ENCODE data around the gene SV2C.
A peak's percentile ranks its signal among the peaks of the same experiment; 100 is the strongest.
"Not testable (repeated sequence)": the region's sequence is repeated elsewhere in the genome, so short reads cannot be mapped to it uniquely, and the experiment has no call there.

SV2C gene

GRCh38 chr5:76345582-76345981, 262.4 kb downstream of the SV2C start:
- Mint-ChIP-seq H3K27ac (no peak overlapping the region), H3K36me3 (peaks cover 3% of the 10 kb centered on the region), H3K4me3 (no peak overlapping the region), H3K27me3 (no peaks in the 10 kb centered on the region), H3K9me3 (ENCODE audit: low read depth) (no peaks in the 10 kb centered on the region), H3K4me1 (ENCODE audit: low read depth) (peaks cover 8% of the 10 kb centered on the region)

DNA sequence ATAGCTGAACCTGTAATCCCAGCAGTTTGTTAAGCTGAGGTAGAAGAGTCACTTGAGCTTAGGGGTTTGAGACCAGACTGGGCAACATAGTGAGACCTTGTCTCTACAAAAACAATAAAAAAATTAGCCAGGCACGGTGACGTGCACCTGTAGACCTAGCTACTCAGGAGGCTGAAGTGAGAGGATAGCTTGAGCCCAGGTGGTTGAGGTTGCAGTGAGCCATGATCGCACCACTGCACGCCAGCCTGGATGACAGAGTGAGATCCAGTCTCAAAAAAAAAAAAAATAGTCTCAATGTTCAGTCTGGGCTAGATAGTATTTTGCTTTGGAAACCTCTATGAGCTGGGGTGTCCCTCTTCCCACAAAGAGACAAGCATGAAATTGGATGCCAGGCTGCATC, 268.0 kb downstream of the SV2C start:
- no peak overlapping the region for H3K4me3 Mint-ChIP-seq
- no peaks in the 10 kb centered on the region for H3K27me3 Mint-ChIP-seq
- no peak overlapping the region for H3K27ac Mint-ChIP-seq
- H3K36me3 Mint-ChIP-seq, result peaks cover 3% of the 10 kb centered on the region
- no peaks in the 10 kb centered on the region for H3K4me1 Mint-ChIP-seq (ENCODE audit: low read depth)
- no peaks in the 10 kb centered on the region for H3K9me3 Mint-ChIP-seq (ENCODE audit: low read depth)

GRCh38 chr5:76351577-76351976, 268.4 kb downstream of the SV2C start:
- H3K4me1 Mint-ChIP-seq (ENCODE audit: low read depth), result no peaks in the 10 kb centered on the region
- no peaks in the 10 kb centered on the region for H3K27me3 Mint-ChIP-seq
- H3K27ac Mint-ChIP-seq, result no peak overlapping the region
- H3K4me3 Mint-ChIP-seq, result no peak overlapping the region
- H3K36me3 Mint-ChIP-seq, result peaks cover 3% of the 10 kb centered on the region
- H3K9me3 Mint-ChIP-seq (ENCODE audit: low read depth), result no peaks in the 10 kb centered on the region

DNA sequence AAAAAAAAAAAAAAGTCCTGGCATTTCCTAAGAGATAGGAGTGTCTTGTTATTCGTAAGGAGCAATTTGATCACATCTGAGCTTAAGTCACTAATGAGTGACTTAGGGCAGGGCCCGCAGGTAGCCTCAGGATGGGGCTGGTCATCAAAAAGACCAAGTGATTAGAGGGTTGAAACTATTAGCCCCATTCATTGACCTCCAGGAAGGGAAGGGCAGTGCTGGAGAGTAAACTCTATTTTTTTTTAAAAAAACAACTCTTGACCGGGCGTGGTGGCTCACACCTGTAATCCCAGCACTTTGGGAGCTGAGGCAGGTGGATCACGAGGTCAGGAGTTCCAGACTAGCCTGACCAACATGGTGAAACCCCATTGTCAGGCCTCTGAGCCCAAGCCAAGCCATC, 273.7 kb downstream of the SV2C start:
- Mint-ChIP-seq H3K4me1 (ENCODE audit: low read depth) (no peaks in the 10 kb centered on the region), H3K4me3 (no peak overlapping the region), H3K27ac (no peak overlapping the region), H3K27me3 (no peaks in the 10 kb centered on the region), H3K9me3 (ENCODE audit: low read depth) (no peaks in the 10 kb centered on the region), H3K36me3 (no peaks in the 10 kb centered on the region)

- Mint-ChIP-seq H3K4me3 (no peak overlapping the region), H3K27ac (no peak overlapping the region), H3K4me1 (ENCODE audit: low read depth) (peaks cover 14% of the 10 kb centered on the region)
These were observed 280.4 kb downstream of the SV2C start for GRCh38 chr5:76363352-76364225.

DNA sequence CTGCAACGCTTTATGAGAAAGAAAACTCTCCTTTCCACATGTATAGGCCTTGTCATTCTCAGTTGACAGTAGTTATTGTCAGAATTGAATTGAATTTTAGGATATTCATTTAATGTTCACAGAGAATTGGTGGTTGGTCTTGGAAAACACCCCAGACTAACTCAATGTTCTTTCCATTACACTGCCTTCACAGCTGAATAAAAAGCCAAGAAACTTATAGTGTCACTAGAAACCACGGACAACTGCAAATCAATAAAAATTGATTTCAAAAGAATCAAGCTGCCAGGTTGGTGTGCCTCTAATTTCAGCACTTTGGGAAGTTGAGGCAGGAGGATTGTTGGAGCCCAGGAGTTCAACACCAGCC, 281.0 kb downstream of the SV2C start:
- Mint-ChIP-seq H3K4me3 (no peak overlapping the region), H3K27ac (no peak overlapping the region), H3K27me3 (no peaks in the 10 kb centered on the region), H3K36me3 (no peaks in the 10 kb centered on the region), H3K4me1 (ENCODE audit: low read depth) (peaks cover 18% of the 10 kb centered on the region), H3K9me3 (ENCODE audit: low read depth) (no peaks in the 10 kb centered on the region)

More at GRCh38 chr5:76363352-76364225, 280.4 kb downstream of the SV2C start:
- Mint-ChIP-seq H3K9me3 (ENCODE audit: low read depth) (no peaks in the 10 kb centered on the region), H3K27me3 (no peaks in the 10 kb centered on the region), H3K36me3 (no peaks in the 10 kb centered on the region)

DNA sequence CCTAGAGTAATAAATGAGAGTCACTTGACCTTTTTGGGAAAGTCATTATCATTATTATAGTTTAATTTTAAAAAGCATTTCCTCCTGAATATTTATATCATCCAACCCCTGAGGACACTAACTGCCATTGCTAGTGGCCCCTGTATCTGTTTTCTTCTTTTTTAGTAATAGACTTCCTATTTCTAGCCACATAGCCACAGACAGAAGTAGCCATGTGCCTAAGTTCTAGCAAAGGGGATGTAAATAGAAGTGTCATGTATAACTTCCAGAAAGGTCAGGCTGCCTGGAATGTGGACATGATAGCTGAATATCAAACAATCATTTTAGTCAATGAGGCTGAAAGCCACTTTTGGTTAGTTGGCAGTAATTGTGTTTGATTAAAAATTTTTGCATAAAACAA, 282.4 kb downstream of the SV2C start:
- Mint-ChIP-seq H3K36me3 (no peaks in the 10 kb centered on the region), H3K4me1 (ENCODE audit: low read depth) (peaks cover 18% of the 10 kb centered on the region), H3K27me3 (no peaks in the 10 kb centered on the region), H3K27ac (no peak overlapping the region), H3K9me3 (ENCODE audit: low read depth) (no peaks in the 10 kb centered on the region), H3K4me3 (no peak overlapping the region)

GRCh38 chr5:76366596-76366995, 283.4 kb downstream of the SV2C start:
- no peak overlapping the region for H3K27ac Mint-ChIP-seq
- H3K4me3 Mint-ChIP-seq, result no peak overlapping the region
- peaks cover 18% of the 10 kb centered on the region for H3K4me1 Mint-ChIP-seq (ENCODE audit: low read depth)
- no peaks in the 10 kb centered on the region for H3K9me3 Mint-ChIP-seq (ENCODE audit: low read depth)
- H3K27me3 Mint-ChIP-seq, result no peaks in the 10 kb centered on the region
- no peaks in the 10 kb centered on the region for H3K36me3 Mint-ChIP-seq

DNA sequence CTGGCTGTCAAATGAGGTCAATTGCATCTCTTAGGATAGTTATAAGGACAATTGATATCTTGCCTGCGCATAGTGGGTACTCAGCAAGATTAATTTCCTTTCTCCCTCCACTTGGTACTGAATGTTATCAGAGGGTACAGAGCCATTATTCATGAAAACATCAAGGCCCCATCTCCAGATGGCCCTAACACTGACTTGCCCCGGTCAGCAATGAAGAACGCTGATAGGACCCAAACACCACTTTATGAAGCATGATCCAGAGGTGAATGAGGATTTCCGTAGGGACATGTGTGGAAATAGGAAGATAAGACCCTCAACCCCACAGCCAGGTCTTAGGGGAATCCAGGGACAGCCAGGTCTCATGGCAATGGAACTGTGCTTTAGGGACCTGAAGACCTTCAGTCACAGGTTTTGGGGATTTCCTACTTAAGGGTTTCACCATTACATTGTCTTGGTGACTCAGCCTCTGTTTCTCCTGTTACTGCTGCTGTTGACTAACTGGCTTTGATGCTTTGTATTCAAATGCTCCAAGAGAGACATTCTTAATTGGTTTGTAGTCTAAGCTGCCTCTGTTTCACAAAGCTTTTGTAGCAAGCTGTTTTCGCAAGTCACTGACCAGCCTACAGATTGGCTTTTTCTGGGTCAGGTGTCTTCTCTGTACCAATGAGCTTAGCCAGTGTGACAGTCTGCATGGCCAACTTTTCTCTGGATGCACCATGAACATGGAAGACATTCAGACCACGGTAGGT, 284.6 kb downstream of the SV2C start:
- H3K27ac Mint-ChIP-seq, result peak overlapping the region; percentile 78
- no peak overlapping the region for H3K4me3 Mint-ChIP-seq
- peaks cover 18% of the 10 kb centered on the region for H3K4me1 Mint-ChIP-seq (ENCODE audit: low read depth)
- no peaks in the 10 kb centered on the region for H3K9me3 Mint-ChIP-seq (ENCODE audit: low read depth)
- H3K36me3 Mint-ChIP-seq, result no peaks in the 10 kb centered on the region
- H3K27me3 Mint-ChIP-seq, result no peaks in the 10 kb centered on the region

DNA sequence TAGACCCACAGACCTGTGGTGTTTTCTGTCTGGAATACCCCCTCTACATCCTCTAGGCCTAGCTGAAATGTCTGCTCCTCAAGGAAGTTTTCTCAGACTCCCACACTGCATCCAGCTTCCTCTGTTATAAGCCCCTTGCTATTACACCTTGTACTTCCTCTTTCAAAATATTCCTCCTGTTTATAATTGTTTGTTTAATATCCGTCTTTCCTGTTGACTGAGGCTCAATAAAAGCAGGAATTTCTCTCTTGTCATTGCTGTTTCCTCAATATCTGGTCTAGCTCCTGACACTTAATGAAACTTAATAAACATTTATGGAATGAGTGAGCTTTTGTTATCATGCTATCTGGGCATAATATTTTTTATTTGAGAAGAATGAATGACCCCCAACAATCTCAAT, 285.8 kb downstream of the SV2C start:
- Mint-ChIP-seq H3K36me3 (no peaks in the 10 kb centered on the region), H3K4me1 (ENCODE audit: low read depth) (peaks cover 17% of the 10 kb centered on the region), H3K27me3 (no peaks in the 10 kb centered on the region), H3K27ac (peak overlapping the region; percentile 46), H3K9me3 (ENCODE audit: low read depth) (no peaks in the 10 kb centered on the region), H3K4me3 (no peak overlapping the region)

DNA sequence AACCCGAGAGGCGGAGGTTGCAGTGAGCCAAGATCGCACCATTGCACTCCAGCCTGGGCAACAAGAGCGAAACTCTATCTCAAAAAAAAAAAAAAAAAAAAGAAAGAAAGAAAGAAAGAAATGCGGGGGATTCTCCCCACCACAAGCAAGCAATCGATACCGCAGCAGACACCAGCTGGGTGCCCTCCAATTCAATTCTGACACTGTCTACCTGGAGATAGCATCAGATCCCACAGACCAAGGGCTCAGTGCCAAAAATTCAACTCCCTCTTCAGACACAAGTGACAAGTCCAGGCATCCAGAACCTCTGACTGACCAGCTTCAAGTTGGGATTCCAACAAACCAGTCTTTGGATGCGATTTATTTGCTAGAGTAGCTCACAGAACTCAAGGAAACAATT, 286.5 kb downstream of the SV2C start:
- peaks cover 17% of the 10 kb centered on the region for H3K4me1 Mint-ChIP-seq (ENCODE audit: low read depth)
- H3K27me3 Mint-ChIP-seq; H3K27ac Mint-ChIP-seq; H3K9me3 Mint-ChIP-seq (ENCODE audit: low read depth); H3K4me3 Mint-ChIP-seq; H3K36me3 Mint-ChIP-seq: not testable (repeated sequence)

DNA sequence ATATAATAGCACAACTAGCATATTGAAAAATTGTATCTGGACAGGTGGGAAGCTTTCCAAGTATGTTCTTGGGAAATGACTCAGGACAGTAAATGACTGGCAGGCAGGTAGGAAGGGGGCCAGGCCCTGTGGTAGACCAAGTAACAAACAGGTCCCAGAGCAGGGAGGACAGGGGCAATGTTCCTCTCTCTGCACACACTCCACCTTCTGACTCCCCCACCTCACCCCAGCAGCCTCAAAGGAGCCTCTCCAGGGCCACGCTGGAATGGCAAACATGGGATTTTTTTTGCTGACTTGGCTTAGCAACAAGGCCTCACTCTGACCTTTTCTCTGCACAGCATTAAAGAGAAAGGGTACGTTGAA, 288.8 kb downstream of the SV2C start:
- Mint-ChIP-seq H3K27ac (no peak overlapping the region), H3K4me3 (no peak overlapping the region), H3K9me3 (ENCODE audit: low read depth) (no peaks in the 10 kb centered on the region), H3K4me1 (ENCODE audit: low read depth) (peaks cover 17% of the 10 kb centered on the region), H3K27me3 (no peaks in the 10 kb centered on the region), H3K36me3 (no peaks in the 10 kb centered on the region)

DNA sequence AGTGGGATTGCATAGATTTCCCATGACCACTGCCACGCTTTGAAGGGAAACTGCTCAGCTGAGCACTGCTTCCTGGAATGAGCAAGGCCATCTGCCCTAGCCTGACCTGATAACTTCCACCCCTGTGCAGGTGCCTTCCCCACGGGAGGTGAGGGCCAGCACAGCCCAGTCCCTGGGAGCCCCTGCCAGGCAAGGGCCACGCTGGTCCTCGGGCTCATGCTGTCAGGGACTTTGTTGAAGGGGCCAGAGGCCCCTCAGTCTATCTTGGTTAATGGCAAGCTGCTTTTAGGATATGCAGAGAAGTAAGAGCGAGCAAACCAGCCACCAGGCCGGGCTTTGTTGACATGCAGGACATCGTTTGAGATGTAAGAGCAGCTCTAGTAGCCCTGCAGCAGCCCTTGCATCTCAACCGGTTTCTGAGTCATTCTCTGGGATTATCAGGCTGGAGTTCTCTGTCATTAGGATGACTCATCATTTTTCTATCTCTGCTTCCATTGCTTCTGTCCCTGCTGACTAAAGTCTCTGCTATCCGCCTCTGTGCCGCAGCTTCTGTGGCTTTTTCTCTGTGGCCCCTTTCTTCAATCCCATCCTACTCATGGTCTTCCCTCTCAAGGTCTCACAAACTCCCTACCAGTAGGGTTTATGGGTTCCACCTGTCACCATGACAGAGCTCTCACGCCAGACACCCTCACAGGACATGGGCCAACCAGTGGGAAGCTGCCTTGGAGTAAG, 289.3 kb downstream of the SV2C start:
- Mint-ChIP-seq H3K27ac (no peak overlapping the region), H3K4me3 (no peak overlapping the region), H3K36me3 (no peaks in the 10 kb centered on the region), H3K4me1 (ENCODE audit: low read depth) (peaks cover 14% of the 10 kb centered on the region), H3K9me3 (ENCODE audit: low read depth) (no peaks in the 10 kb centered on the region), H3K27me3 (no peaks in the 10 kb centered on the region)

DNA sequence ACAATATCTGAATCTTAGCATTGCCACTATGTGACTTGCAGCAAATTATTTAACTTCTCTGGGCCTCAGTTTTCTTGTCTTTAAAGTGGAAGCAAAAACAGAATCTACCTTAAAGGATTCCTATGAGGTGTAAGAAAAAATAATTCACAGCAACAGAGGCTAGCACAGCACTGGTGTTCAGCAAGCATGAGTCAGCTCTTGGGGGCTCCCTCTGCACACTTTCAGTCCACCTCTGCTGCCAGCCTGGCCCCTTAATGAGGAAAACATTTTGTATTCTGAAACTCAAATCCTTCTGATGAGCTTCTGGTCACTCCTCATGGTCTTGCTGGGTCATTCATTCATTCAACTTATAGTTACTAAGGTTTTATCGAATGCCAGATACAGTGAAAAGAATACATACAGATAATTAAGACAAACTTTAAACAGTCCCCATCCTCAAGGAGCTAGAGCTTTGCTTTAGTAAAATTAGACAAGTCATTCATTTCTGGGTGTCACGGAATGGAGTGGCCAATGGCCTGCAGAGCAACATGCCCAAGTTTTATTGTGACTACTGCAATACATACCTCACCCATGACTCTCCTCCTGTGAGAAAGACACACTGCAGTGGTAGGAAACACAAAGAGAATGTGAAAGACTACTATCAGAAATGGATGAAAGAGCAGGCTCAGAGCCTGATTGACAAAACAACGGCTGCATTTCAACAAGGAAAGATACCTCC, 293.1 kb downstream of the SV2C start:
- Mint-ChIP-seq H3K27me3 (no peaks in the 10 kb centered on the region), H3K9me3 (ENCODE audit: low read depth) (no peaks in the 10 kb centered on the region), H3K27ac (no peak overlapping the region), H3K4me1 (ENCODE audit: low read depth) (peaks cover 21% of the 10 kb centered on the region), H3K4me3 (no peak overlapping the region), H3K36me3 (no peaks in the 10 kb centered on the region)

GRCh38 chr5:76376866-76377230, 293.7 kb downstream of the SV2C start:
- peaks cover 21% of the 10 kb centered on the region for H3K4me1 Mint-ChIP-seq (ENCODE audit: low read depth)
- H3K9me3 Mint-ChIP-seq (ENCODE audit: low read depth), result no peaks in the 10 kb centered on the region
- H3K4me3 Mint-ChIP-seq, result no peak overlapping the region
- no peaks in the 10 kb centered on the region for H3K36me3 Mint-ChIP-seq
- H3K27me3 Mint-ChIP-seq, result no peaks in the 10 kb centered on the region
- H3K27ac Mint-ChIP-seq, result no peak overlapping the region

Data from activated naive CD8-positive, alpha-beta T cell (primary cell).